H1 (cell line): ENCODE results near the gene C2CD2L. TPM values are rescaled to one million over a fixed set of nuclear protein-coding genes. Genes with fewer than 3 reads are reported as not detected.

Experiments
- CTCF ChIA-PET: fragments of 300-600 bp; sonication (Branson Sonifier 250); formaldehyde crosslinking; loops from one replicate; lab custom pipeline; 2021; ENCODE audit not compliant: partially characterized antibody; lab: Charles Lee
- POLR2A ChIA-PET: fragments of 300-600 bp; sonication (Branson Sonifier 250); formaldehyde crosslinking; loops from one replicate; lab custom pipeline; 2021; ENCODE audit warnings: inconsistent platforms; ENCODE audit not compliant: partially characterized antibody; lab: Charles Lee
- DNase-seq, 2 experiments: peaks; one replicate each; pipeline versions ENCODE4 v3.0.0 to v3.0.0-alpha.2; 2010 to 2022; ENCODE audit warnings: low spot score in 2 of 2, low read depth in 1 of 2, mixed read lengths in 1 of 2
- FAIRE-seq: peaks from 2 replicates; lab custom pipeline; 2011; peaks lifted over from hg19 to GRCh38; lab: Jason Lieb, UNC
- H2AFZ ChIP-seq: 2 replicates; pipeline ENCODE4 v1.8.1; 2012; ENCODE audit warnings: low read length, inconsistent platforms
- H2AK5ac ChIP-seq: 2 replicates; pipeline ENCODE4 v1.6.1; 2013; ENCODE audit warnings: low read depth, low read length
- H2BK120ac ChIP-seq: replicated peaks from 2 replicates; pipeline ENCODE3; 2013; ENCODE audit warnings: low read depth, low read length, inconsistent platforms
- H2BK12ac ChIP-seq: 2 replicates; pipeline ENCODE4 v1.6.1; 2013; ENCODE audit warnings: low read depth, low read length
- H2BK15ac ChIP-seq: 2 replicates; pipeline ENCODE4 v1.6.1; 2013; ENCODE audit warnings: low read length
- H2BK20ac ChIP-seq: 2 replicates; pipeline ENCODE4 v1.6.1; 2013; ENCODE audit warnings: low read length
- H2BK5ac ChIP-seq: 2 replicates; pipeline ENCODE4 v1.6.1; 2013; ENCODE audit warnings: low read depth, low read length
- H3K14ac ChIP-seq: 2 replicates; pipeline ENCODE4 v1.6.1; 2013; ENCODE audit warnings: inconsistent platforms; ENCODE audit not compliant: insufficient read length
- H3K18ac ChIP-seq: 2 replicates; pipeline ENCODE4 v1.6.1; 2013; ENCODE audit warnings: low read length; ENCODE audit errors: extremely low read depth
- H3K23ac ChIP-seq: 2 replicates; pipeline ENCODE4 v1.6.1; 2013; ENCODE audit warnings: inconsistent platforms; ENCODE audit not compliant: insufficient read length
- H3K23me2 ChIP-seq: 2 replicates; pipeline ENCODE4 v1.6.1; 2013; ENCODE audit warnings: low read depth, low read length
- H3K27ac ChIP-seq: 2 replicates; pipeline ENCODE4 v1.6.1; 2011; ENCODE audit warnings: low read depth, low read length, inconsistent platforms
- H3K27me3 ChIP-seq, 4 experiments: replicated peaks in 1 of 4; 1 replicate in 1 of 4; 2 replicates in 3 of 4; pipeline versions ENCODE4 v1.6.1 to v1.8.1; 2011 to 2013; ENCODE audit warnings: low read length in 3 of 4, mild to moderate bottlenecking in 3 of 4, inconsistent platforms in 2 of 4, mixed read lengths in 2 of 4, moderate library complexity in 1 of 4; ENCODE audit not compliant: control insufficient read depth in 3 of 4, insufficient read depth in 3 of 4; ENCODE audit errors: extremely low read depth in 1 of 4
- H3K36me3 ChIP-seq, 4 experiments: 2 replicates each; pipeline versions ENCODE4 v1.6.1 to v1.8.1; 2011 to 2013; ENCODE audit warnings: mild to moderate bottlenecking in 4 of 4, low read length in 3 of 4, moderate library complexity in 2 of 4, control low read depth in 1 of 4, inconsistent platforms in 1 of 4; ENCODE audit not compliant: insufficient read depth in 4 of 4, control insufficient read depth in 2 of 4
- H3K4ac ChIP-seq: replicated peaks from 2 replicates; pipeline ENCODE3; 2013; ENCODE audit warnings: low read length, low read depth, mixed read lengths, inconsistent platforms; ENCODE audit not compliant: insufficient read length
- H3K4me1 ChIP-seq, 4 experiments: replicated peaks in 1 of 4; 1 replicate in 1 of 4; 2 replicates in 3 of 4; pipeline versions ENCODE4 v1.6.1 to v1.8.1; 2011 to 2013; ENCODE audit warnings: low read length in 3 of 4, inconsistent platforms in 2 of 4, mixed read lengths in 1 of 4; ENCODE audit not compliant: insufficient read depth in 4 of 4, control insufficient read depth in 3 of 4
- H3K4me2 ChIP-seq, 2 experiments: 2 replicates each; pipeline versions ENCODE4 v1.6.1 to v1.8.1; 2011 to 2013; ENCODE audit warnings: low read depth in 2 of 2, low read length in 2 of 2, control low read depth in 1 of 2, inconsistent platforms in 1 of 2, mild to moderate bottlenecking in 1 of 2; ENCODE audit not compliant: insufficient read depth in 1 of 2
- H3K4me3 ChIP-seq, 4 experiments: fragments of 200-600, 300-600 bp in 1 of 4; sonication (generic), shearing (Covaris generic), sonication (Bioruptor Twin) in 1 of 4; 2 replicates each; pipeline versions ENCODE4 v1.5.1 to v1.8.1; 2011 to 2016; ENCODE audit warnings: low read length in 4 of 4, low read depth in 3 of 4, control low read depth in 2 of 4, inconsistent platforms in 2 of 4, mild to moderate bottlenecking in 2 of 4, mixed read lengths in 1 of 4, moderate library complexity in 1 of 4; ENCODE audit not compliant: insufficient read depth in 2 of 4; ENCODE audit errors: extremely low read depth in 1 of 4
- H3K56ac ChIP-seq: replicated peaks from 2 replicates; pipeline ENCODE3; 2013; ENCODE audit warnings: low read depth, mild to moderate bottlenecking, mixed read lengths, low read length, inconsistent platforms; ENCODE audit not compliant: insufficient read length
- H3K79me1 ChIP-seq: 2 replicates; pipeline ENCODE4 v1.6.1; 2013; ENCODE audit warnings: low read depth, low read length, control low read depth
- H3K79me2 ChIP-seq, 2 experiments: 2 replicates each; pipeline versions ENCODE4 v1.6.1 to v1.8.1; 2012 to 2013; ENCODE audit warnings: low read length in 2 of 2, mild to moderate bottlenecking in 2 of 2, inconsistent platforms in 1 of 2; ENCODE audit not compliant: insufficient read depth in 2 of 2, control insufficient read depth in 1 of 2
- H3K9ac ChIP-seq, 4 experiments: replicated peaks in 1 of 4; 1 replicate in 1 of 4; 2 replicates in 3 of 4; pipeline versions ENCODE4 v1.6.1 to v1.8.1; 2011 to 2013; ENCODE audit warnings: low read depth in 3 of 4, low read length in 3 of 4, control low read depth in 2 of 4, mild to moderate bottlenecking in 2 of 4, moderate library complexity in 2 of 4, inconsistent platforms in 1 of 4; ENCODE audit errors: extremely low read depth in 1 of 4
- H3K9me3 ChIP-seq, 2 experiments: 2 replicates each; pipeline versions ENCODE4 v1.6.1 to v1.8.1; 2012 to 2013; ENCODE audit warnings: mild to moderate bottlenecking in 2 of 2, moderate library complexity in 2 of 2, control low read depth in 1 of 2, inconsistent platforms in 1 of 2, low read depth in 1 of 2, low read length in 1 of 2, mixed read lengths in 1 of 2; ENCODE audit not compliant: insufficient read depth in 2 of 2
- H4K20me1 ChIP-seq, 2 experiments: replicated peaks in 1 of 2; 2 replicates each; pipeline versions ENCODE3 to v1.8.1; 2011 to 2013; ENCODE audit warnings: inconsistent platforms in 2 of 2, low read length in 2 of 2, mild to moderate bottlenecking in 1 of 2; ENCODE audit not compliant: insufficient read depth in 2 of 2, control insufficient read depth in 1 of 2
- H4K5ac ChIP-seq: 2 replicates; pipeline ENCODE4 v1.6.1; 2013; ENCODE audit warnings: low read length, low read depth, mixed read lengths, inconsistent platforms; ENCODE audit not compliant: insufficient read length
- H4K8ac ChIP-seq: 2 replicates; pipeline ENCODE4 v1.8.0; 2013; ENCODE audit warnings: mild to moderate bottlenecking, moderate library complexity, low read length, inconsistent platforms; ENCODE audit not compliant: insufficient read depth; ENCODE audit errors: extremely low read depth
- H4K91ac ChIP-seq: replicated peaks from 2 replicates; pipeline ENCODE3; 2013; ENCODE audit warnings: low read length, mixed read lengths, inconsistent platforms; ENCODE audit not compliant: insufficient read length
- EGR1 ChIP-seq: IDR thresholded peaks from 2 replicates; pipeline ENCODE4 v1.6.1; 2011; ENCODE audit warnings: low read depth, low read length, borderline replicate concordance
- FOSL1 ChIP-seq: IDR thresholded peaks from 2 replicates; pipeline ENCODE4 v1.6.1; 2011; ENCODE audit warnings: mild to moderate bottlenecking, low read depth, low read length, moderate library complexity; ENCODE audit not compliant: insufficient read depth
- GABPA ChIP-seq: IDR thresholded peaks from 2 replicates; pipeline ENCODE4 v1.6.1; 2011; ENCODE audit warnings: mild to moderate bottlenecking, low read length, moderate library complexity, borderline replicate concordance; ENCODE audit not compliant: insufficient read depth
- MAFK ChIP-seq: IDR thresholded peaks from 2 replicates; pipeline ENCODE4 v1.6.1; 2012; ENCODE audit warnings: low read depth, mild to moderate bottlenecking, improper control_type of control experiment, low read length
- RXRA ChIP-seq: IDR thresholded peaks from 2 replicates; pipeline ENCODE4 v1.6.1; 2011; ENCODE audit warnings: low read depth, mild to moderate bottlenecking, low read length, moderate library complexity; ENCODE audit not compliant: insufficient read depth
- TBP ChIP-seq: IDR thresholded peaks from 2 replicates; pipeline ENCODE4 v1.6.1; 2011; ENCODE audit warnings: low read depth, low read length, improper control_type of control experiment
- WGBS, 2 experiments: shearing (Covaris generic) in 1 of 2; methylation state at CpG; one replicate each; pipeline versions ENCODE4 v1.1.6 to v1.1.7; 2013 to 2015; ENCODE audit warnings: low lambda C conversion rate in 2 of 2, mixed read lengths in 2 of 2, inconsistent platforms in 1 of 2, low coverage in 1 of 2, missing lambda C conversion rate in 1 of 2; ENCODE audit not compliant: insufficient replicate concordance in 2 of 2, insufficient coverage in 1 of 2, insufficient read length in 1 of 2; ENCODE audit errors: extremely low coverage in 1 of 2, missing lambda C conversion rate in 1 of 2; 5-methylcytosine and 5-hydroxymethylcytosine counted together
- polyA plus RNA-seq, 7 experiments: library from polyadenylated mRNA; depleted of rRNA in 3 of 7; stranded (reverse) in 5 of 7; unstranded in 2 of 7; fragments of >200 nt in 5 of 7; fragments of 200-250 nt in 2 of 7; gene quantifications; 1 replicate in 5 of 7; 2 replicates in 1 of 7; 4 replicates in 1 of 7; pipeline versions ENCODE4 v1.2.1 to v1.2.3, GENCODE V29; 2011 to 2013; ENCODE audit warnings: missing spikeins in 2 of 7, mixed read lengths in 2 of 7
- total RNA-seq: library from RNA; stranded (reverse); fragmentation: NEBNext Ultra II Directional; extraction: Animal tissue kit (Norgen Biotek cat#: 25700); gene quantifications from 2 replicates; pipeline ENCODE4 v1.2.1, GENCODE V29; 2021

The C2CD2L gene
- total and polyA plus RNA-seq, 2 of the 8 experiments (the other 6 are each of a cell fraction or from before 2014, with no cell fraction given), result 2.5 to 4.0 TPM

- H2AFZ ChIP-seq, result no peak overlapping the region
- H3K56ac ChIP-seq, result no peak overlapping the region
- no peak overlapping the region for H3K4me3 ChIP-seq
- no peak overlapping the region for H2BK15ac ChIP-seq
- H4K91ac ChIP-seq, result no peak overlapping the region
- H2AK5ac ChIP-seq, result no peak overlapping the region
- no peak overlapping the region for H3K4ac ChIP-seq
- H3K4me1 ChIP-seq, result peaks cover 0 to 13% (median 7%) of the 10 kb centered on the region in 4 experiments; a peak in 6 of 7 replicates
- ChIA-PET CTCF (interaction anchor here (0.8 to 5.4 kb wide), 8 partner anchors 11 to 212 kb away, joined by 3 to 25 read pairs (median 4); no protein-coding TSS in a partner anchor), POLR2A (interaction anchor here (0.7 to 10.6 kb wide), 7 partner anchors 9 to 205 kb away, joined by 3 to 139 read pairs (median 5); partner anchors contain the start of genes DPAGT1, HINFP and MCAM)
- H2BK120ac ChIP-seq, result no peak overlapping the region
- H4K5ac ChIP-seq, result no peak overlapping the region
- no peaks in the 10 kb centered on the region for H3K79me2 ChIP-seq
- no peak overlapping the region for H3K23ac ChIP-seq
- peak overlapping the region; percentile 3; the same call in 1 of the 2 replicates for H4K8ac ChIP-seq
- no peaks in the 10 kb centered on the region for H3K9me3 ChIP-seq
- FAIRE-seq (no peak), DNase-seq (no peak)
- WGBS, 2 experiments, result 88% methylated on average over 11 of the region's 11 CpGs; no CpG with 5 or more reads in 1 of the 2 experiments
- no peak overlapping the region for H3K14ac ChIP-seq
- no peak overlapping the region for H2BK5ac ChIP-seq
- peaks cover 2 to 20% (median 15%) of the 10 kb centered on the region in 4 experiments for H3K27me3 ChIP-seq
- peaks cover 0 to 4% of the 10 kb centered on the region in 2 experiments for H4K20me1 ChIP-seq
- no peaks in the 10 kb centered on the region; the same call in 1 of the 2 replicates for H3K79me1 ChIP-seq
- no peak overlapping the region for H3K4me2 ChIP-seq
- no peak overlapping the region for H3K9ac ChIP-seq
- H3K27ac ChIP-seq, result no peak overlapping the region
- H3K23me2 ChIP-seq, result peaks cover 12% of the 10 kb centered on the region
- no peak overlapping the region for H2BK20ac ChIP-seq
- no peak overlapping the region for H2BK12ac ChIP-seq
- H3K18ac ChIP-seq, result no peak overlapping the region
- H3K36me3 ChIP-seq, result no peaks in the 10 kb centered on the region; a peak in 1 of 8 replicates
- no peak for TF ChIP-seq EGR1
- TF ChIP-seq GABPA, result no peak
- no peak for TF ChIP-seq FOSL1
- no peak for TF ChIP-seq TBP
- no peak for TF ChIP-seq RXRA
- TF ChIP-seq MAFK, result no peak
Observed at GRCh38 chr11:119111361-119111925, 4.3 kb downstream of the C2CD2L start.
